AG09319 (cell line): ENCODE measurements around the gene ACTN2.

ENCODE experiments used
- DNase-seq: peaks from one replicate; pipeline ENCODE4 v3.0.0-alpha.2; 2010; ENCODE audit warnings: low read depth; ENCODE audit errors: extremely low read depth
- TF ChIP-seq, protein P1 (sequence below): IDR thresholded peaks from 2 replicates; pipeline ENCODE4 v1.5.1; 2011; ENCODE audit warnings: low read depth, mild to moderate bottlenecking, inconsistent platforms, low read length, moderate library complexity

ACTN2 gene

DNA sequence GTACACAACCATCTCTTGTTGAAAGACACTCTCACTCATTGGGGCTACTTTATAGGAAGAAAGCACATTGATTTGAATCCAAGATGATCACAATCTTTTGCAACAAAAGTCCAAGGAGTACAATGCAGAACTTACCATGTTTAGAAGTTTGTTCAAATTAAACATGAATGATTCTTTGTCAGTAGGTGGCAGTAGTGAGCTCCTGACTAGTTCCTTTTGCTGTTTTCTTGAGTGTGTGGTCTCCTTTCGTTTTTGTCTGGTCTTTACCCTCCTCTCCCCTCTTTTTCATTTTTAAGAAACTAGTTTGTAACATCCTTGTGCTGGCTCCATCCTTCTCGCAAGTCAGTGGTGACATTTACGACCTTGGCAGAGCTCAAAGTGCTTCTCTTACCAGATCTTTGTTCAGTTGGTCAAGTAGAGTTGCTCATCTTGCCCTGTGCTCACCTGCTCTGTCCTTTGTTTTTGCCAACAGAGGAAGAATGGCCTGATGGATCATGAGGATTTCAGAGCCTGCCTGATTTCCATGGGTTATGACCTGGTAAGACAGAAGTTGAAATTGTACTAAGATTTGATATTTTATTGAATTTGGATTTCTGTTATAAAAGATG lies 73.1 kb downstream of the ACTN2 start:
- DNase-seq = peak; percentile 3
- TF ChIP-seq, protein P1, sequence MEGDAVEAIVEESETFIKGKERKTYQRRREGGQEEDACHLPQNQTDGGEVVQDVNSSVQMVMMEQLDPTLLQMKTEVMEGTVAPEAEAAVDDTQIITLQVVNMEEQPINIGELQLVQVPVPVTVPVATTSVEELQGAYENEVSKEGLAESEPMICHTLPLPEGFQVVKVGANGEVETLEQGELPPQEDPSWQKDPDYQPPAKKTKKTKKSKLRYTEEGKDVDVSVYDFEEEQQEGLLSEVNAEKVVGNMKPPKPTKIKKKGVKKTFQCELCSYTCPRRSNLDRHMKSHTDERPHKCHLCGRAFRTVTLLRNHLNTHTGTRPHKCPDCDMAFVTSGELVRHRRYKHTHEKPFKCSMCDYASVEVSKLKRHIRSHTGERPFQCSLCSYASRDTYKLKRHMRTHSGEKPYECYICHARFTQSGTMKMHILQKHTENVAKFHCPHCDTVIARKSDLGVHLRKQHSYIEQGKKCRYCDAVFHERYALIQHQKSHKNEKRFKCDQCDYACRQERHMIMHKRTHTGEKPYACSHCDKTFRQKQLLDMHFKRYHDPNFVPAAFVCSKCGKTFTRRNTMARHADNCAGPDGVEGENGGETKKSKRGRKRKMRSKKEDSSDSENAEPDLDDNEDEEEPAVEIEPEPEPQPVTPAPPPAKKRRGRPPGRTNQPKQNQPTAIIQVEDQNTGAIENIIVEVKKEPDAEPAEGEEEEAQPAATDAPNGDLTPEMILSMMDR = peak; percentile 69

DNA sequence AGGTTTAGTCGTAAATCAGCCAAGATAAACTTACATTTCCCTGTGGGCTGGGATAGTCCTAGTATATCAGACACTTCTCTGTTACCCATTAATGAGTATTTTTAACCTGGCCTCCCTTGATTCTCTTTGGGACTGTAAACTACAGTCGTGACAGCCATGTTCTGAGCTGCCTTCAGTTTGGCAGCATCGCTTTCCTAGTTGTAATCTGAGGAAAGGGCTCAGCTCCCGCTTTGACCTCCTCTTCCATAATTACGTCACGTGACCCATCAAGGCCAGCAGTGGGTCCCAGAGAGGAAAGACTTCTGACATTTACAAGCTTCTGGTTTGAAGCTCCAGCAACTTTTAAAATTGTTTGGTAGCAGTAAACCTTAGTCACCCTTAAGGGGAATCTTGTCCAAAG lies 74.2 kb downstream of the ACTN2 start:
- DNase-seq = no peak
- TF ChIP-seq, protein P1 = no peak

DNA sequence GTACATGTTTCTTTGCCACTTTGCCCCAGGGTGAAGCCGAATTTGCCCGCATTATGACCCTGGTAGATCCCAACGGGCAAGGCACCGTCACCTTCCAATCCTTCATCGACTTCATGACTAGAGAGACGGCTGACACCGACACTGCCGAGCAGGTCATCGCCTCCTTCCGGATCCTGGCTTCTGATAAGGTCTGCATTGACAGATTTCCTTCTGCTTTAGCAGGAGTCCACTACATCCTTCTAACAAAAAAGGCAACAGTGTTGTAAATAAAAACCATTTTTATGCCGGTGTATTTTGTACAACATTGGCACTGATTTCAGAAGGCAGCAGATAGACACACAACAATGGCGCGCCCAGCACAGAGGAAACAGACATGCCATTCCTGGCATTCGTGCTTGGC lies 74.7 kb downstream of the ACTN2 start:
- no peak for DNase-seq
- TF ChIP-seq, protein P1 = no peak

DNA sequence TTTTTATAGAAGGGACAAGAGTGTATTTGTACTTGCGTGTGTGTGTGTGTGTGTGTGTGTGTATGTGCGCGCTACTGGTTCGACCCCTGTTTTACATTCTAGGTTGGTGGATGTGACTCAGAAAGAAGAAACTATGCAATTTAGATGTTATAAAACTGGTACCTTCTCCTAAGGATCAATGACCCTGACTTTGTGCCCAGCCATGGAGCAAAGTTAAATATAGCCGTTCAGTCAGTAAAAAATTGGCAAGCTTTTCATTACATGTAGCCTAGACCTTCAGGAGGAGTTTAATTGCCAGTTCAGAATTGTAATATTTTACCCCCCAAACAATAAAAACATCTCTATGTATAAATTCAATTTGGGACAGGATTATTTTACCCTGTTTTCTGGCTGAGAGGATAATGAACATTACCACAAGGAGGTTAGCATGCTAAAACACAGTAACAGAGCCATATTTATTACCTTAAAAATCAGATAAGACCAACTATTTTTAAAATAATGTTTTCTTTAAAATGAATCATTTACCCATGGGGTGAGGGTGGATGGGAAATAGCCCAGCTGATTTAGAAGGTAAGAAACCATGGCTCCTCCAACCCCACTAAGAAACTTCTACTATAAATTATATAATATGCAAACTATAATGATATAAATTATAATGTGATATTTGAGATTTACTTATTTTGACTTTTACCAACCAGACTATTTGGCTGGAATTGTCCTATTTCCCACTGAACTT lies 75.3 kb downstream of the ACTN2 start:
- DNase-seq = no peak
- TF ChIP-seq, protein P1 = no peak

DNA sequence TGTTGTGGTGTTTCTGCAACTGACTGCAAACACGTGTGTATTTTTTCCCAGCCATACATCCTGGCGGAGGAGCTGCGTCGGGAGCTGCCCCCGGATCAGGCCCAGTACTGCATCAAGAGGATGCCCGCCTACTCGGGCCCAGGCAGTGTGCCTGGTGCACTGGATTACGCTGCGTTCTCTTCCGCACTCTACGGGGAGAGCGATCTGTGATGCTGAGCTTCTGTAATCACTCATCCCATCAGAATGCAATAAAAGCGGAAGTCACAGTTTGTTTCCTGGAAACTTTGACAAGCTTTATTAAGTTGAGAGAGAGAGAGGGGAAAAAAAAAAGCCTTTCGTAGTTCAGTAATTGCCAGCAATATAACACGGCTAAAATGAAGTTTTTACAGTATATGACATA lies 76.1 kb downstream of the ACTN2 start:
- DNase-seq = no peak
- TF ChIP-seq, protein P1 = no peak

DNA sequence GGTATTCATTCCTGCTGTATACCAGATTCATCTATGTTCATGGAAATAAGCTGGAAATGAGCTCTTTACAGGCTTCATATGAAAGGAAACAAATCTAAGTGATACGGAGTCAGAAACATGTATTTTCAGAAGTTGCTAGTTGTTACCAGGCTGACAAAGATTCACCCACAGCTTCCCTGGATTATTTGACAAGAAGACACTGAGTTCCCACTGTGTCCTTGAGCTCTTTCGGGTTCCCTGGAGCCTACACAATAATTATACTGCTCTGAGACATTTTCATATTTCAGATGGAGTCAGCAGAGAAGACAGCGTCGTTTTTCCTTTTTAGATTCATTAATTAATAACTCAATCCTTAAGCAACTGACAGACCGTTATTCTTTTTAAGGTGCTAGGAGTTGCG lies 79.5 kb downstream of the ACTN2 start:
- TF ChIP-seq, protein P1 = no peak
- no peak for DNase-seq

DNA sequence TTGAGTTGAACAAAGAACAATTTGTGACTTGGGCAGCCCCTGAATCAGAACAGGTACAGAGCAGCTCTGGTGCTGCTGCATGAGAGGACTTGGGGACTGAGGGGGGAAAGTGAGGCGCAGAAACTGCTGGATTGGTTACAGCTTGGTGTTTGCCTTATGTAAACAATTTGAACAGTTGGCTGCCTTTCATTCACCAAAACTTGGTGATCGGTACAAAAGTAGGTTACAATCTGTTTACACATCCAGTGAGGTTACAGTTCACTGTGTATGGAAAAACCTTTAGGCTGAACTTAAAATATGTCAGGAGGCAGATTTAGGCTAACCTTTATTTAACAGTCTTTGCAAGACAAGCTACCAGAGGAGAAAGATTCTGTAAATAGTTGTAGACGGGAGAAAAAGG lies 80.2 kb downstream of the ACTN2 start:
- TF ChIP-seq, protein P1 = no peak
- DNase-seq = no peak
